CD4-positive, alpha-beta T cell (primary cell): ENCODE data around the gene PNKP. TPM values are rescaled to one million over a fixed set of nuclear protein-coding genes. Genes with fewer than 3 reads are reported as not detected.
A peak's percentile ranks its signal among the peaks of the same experiment; 100 is the strongest.
"Not testable (repeated sequence)": the region's sequence is repeated elsewhere in the genome, so short reads cannot be mapped to it uniquely, and the experiment has no call there.

Experiments used
- ATAC-seq: fragments of 200-7000 bp; cut with Tn5 transposase; one replicate; pipeline ENCODE4 v1.10.0; 2022; ENCODE audit warnings: mild to moderate bottlenecking; ENCODE audit not compliant: poor library complexity
- CTCF ChIA-PET: fragments of 350-600 bp; sonication (Branson Sonifier 250); formaldehyde crosslinking; loops from one replicate; lab custom pipeline; 2021; ENCODE audit warnings: antibody characterized with exemption, inconsistent platforms; lab: Charles Lee
- POLR2A ChIA-PET: fragments of 350-600 bp; sonication (Branson Sonifier 250); formaldehyde crosslinking; loops from one replicate; lab custom pipeline; 2021; ENCODE audit warnings: antibody characterized with exemption, inconsistent platforms; lab: Charles Lee
- DNase-seq, 14 experiments: peaks; one replicate each; pipeline ENCODE4 v3.0.0-alpha.2; 2013 to 2020; ENCODE audit warnings: mixed read lengths in 2 of 14
- H3K27ac ChIP-seq, 2 donors: one replicate each; pipeline versions ENCODE4 v1.5.1 to v1.7.0; 2013; ENCODE audit warnings: low read length in 2 of 2, low read depth in 1 of 2, mild to moderate bottlenecking in 1 of 2
- H3K27me3 ChIP-seq, 2 experiments: 1 replicate in 1 of 2; 2 replicates in 1 of 2; pipeline versions ENCODE4 v1.6.1 to v1.7.0; 2013; ENCODE audit warnings: low read length in 2 of 2, control low read depth in 1 of 2, mild to moderate bottlenecking in 1 of 2, moderate library complexity in 1 of 2; ENCODE audit not compliant: insufficient read depth in 2 of 2, control insufficient read depth in 1 of 2
- H3K36me3 ChIP-seq: one replicate; pipeline ENCODE4 v1.6.1; 2013; ENCODE audit warnings: low read length, control low read depth; ENCODE audit not compliant: insufficient read depth
- H3K4me1 ChIP-seq: one replicate; pipeline ENCODE4 v1.6.1; 2013; ENCODE audit warnings: low read length, control low read depth; ENCODE audit not compliant: insufficient read depth
- H3K4me3 ChIP-seq: one replicate; pipeline ENCODE4 v1.5.1; 2013; ENCODE audit warnings: mild to moderate bottlenecking, low read length, moderate library complexity
- H3K9me3 ChIP-seq, 2 experiments: 1 replicate in 1 of 2; 2 replicates in 1 of 2; pipeline versions ENCODE4 v1.6.1 to v1.7.0; 2013; ENCODE audit warnings: low read length in 2 of 2, mild to moderate bottlenecking in 2 of 2, control low read depth in 1 of 2, moderate library complexity in 1 of 2; ENCODE audit not compliant: control insufficient read depth in 1 of 2, insufficient read depth in 1 of 2
- H3K27ac Mint-ChIP-seq: one replicate; pipeline ENCODE4 v1.8.0; 2020; ENCODE audit warnings: mixed read lengths
- H3K27me3 Mint-ChIP-seq: one replicate; pipeline ENCODE4 v1.8.0; 2021; ENCODE audit warnings: mixed read lengths
- H3K36me3 Mint-ChIP-seq: one replicate; pipeline ENCODE4 v1.8.0; 2021; ENCODE audit warnings: low read depth, mixed read lengths
- H3K4me1 Mint-ChIP-seq: one replicate; pipeline ENCODE4 v1.8.0; 2021; ENCODE audit warnings: low read depth, mixed read lengths
- H3K4me3 Mint-ChIP-seq: one replicate; pipeline ENCODE4 v1.8.0; 2020; ENCODE audit warnings: mild to moderate bottlenecking, mixed read lengths
- H3K9me3 Mint-ChIP-seq: one replicate; pipeline ENCODE4 v1.8.0; 2020; ENCODE audit warnings: mixed read lengths
- CTCF ChIP-seq: fragments of 200-600 bp; IDR thresholded peaks from one replicate; pipeline ENCODE4 v1.8.0; 2022; ENCODE audit warnings: antibody characterized with exemption, mild to moderate bottlenecking
- intact Hi-C, 2 experiments: fragments of 100-400 bp; cut with DNase I in 1 of 2; cut with micrococcal nuclease in 1 of 2; formaldehyde crosslinking; loops; one replicate each; pipeline versions ENCODE4 v1.15.1 to v1.9.0; 2023 to 2025; cut with DNase I, micrococcal nuclease
- total RNA-seq, 174 experiments: library from RNA in 2 of 174; stranded (reverse) in 2 of 174; gene quantifications; one replicate each; pipeline ENCODE4 v1.2.3 and lab custom pipeline; 2021 to 2026

PNKP gene
- total RNA-seq, 2 experiments from 2014 or later = 96.1 to 98.1 TPM

- Mint-ChIP-seq H3K36me3 (peaks cover 30% of the 10 kb centered on the region), H3K4me3 (no peak overlapping the region), H3K27me3 (no peaks in the 10 kb centered on the region), H3K27ac (no peak overlapping the region), H3K4me1 (peaks cover 19% of the 10 kb centered on the region), H3K9me3 (no peaks in the 10 kb centered on the region)
- ChIA-PET CTCF (no interaction called here), POLR2A (no interaction called here)
- Histone ChIP-seq H3K27ac (no peak overlapping the region), H3K4me1 (peaks cover 17% of the 10 kb centered on the region), H3K9me3 (no peaks in the 10 kb centered on the region), H3K36me3 (peaks cover 43% of the 10 kb centered on the region), H3K27me3 (no peaks in the 10 kb centered on the region), H3K4me3 (no peak overlapping the region)
- TF ChIP-seq CTCF = no peak
- ATAC-seq = no peak
- DNase-seq = no peak
- intact Hi-C loops = no loop called here
Measured at GRCh38 chr19:49823472-49823871, 43.9 kb downstream of the PNKP start.

GRCh38 chr19:49820125-49820524, 47.3 kb downstream of the PNKP start:
- Mint-ChIP-seq H3K27me3 (no peaks in the 10 kb centered on the region), H3K4me3 (peak overlapping the region; percentile 66), H3K27ac (no peak overlapping the region), H3K36me3 (peaks cover 28% of the 10 kb centered on the region), H3K9me3 (no peaks in the 10 kb centered on the region), H3K4me1 (peaks cover 29% of the 10 kb centered on the region)
- DNase-seq (no peak), ATAC-seq (no peak)
- no peak for TF ChIP-seq CTCF
- H3K4me3 ChIP-seq = no peak overlapping the region
- no peaks in the 10 kb centered on the region for H3K27me3 ChIP-seq
- H3K9me3 ChIP-seq = no peaks in the 10 kb centered on the region
- ChIA-PET POLR2A (interaction anchor here (1.4 kb wide), 2 partner anchors 47 to 49 kb away, joined by 3 to 5 read pairs; no protein-coding TSS in a partner anchor), CTCF (no interaction called here)
- intact Hi-C loops = no loop called here
- peaks cover 27% of the 10 kb centered on the region for H3K4me1 ChIP-seq
- peaks cover 25% of the 10 kb centered on the region for H3K36me3 ChIP-seq
- no peak overlapping the region for H3K27ac ChIP-seq

- CTCF ChIA-PET = interaction anchor here (0.8 kb wide), 1 partner anchor 139 kb away, joined by 3 read pairs; no protein-coding TSS in a partner anchor
- H3K27me3 Mint-ChIP-seq, H3K27me3 ChIP-seq, H3K4me3 ChIP-seq, H3K9me3 Mint-ChIP-seq, ATAC-seq, H3K9me3 ChIP-seq, H3K27ac ChIP-seq, DNase-seq: not testable (repeated sequence)
- H3K4me3 Mint-ChIP-seq = peak overlapping the region; percentile 99
- H3K4me1 Mint-ChIP-seq = peaks cover 29% of the 10 kb centered on the region
- POLR2A ChIA-PET = interaction anchor here (1.2 to 2.2 kb wide), 4 partner anchors 31 to 57 kb away, joined by 3 to 14 read pairs (median 4); partner anchors contain the start of genes AKT1S1 and PTOV1
- Histone ChIP-seq H3K4me1 (peaks cover 27% of the 10 kb centered on the region), H3K36me3 (peaks cover 24% of the 10 kb centered on the region)
- H3K36me3 Mint-ChIP-seq = peaks cover 28% of the 10 kb centered on the region
- intact Hi-C loops = loop anchor here (1.0 to 10.0 kb wide), 5 partner anchors 31 to 325 kb away; partner anchors contain the start of genes ATF5 (in 1 of the 2), NUP62 (in 1 of the 2), PNKP (in 1 of the 2) and PTOV1 (in 1 of the 2)
- peak overlapping the region; percentile 99 for H3K27ac Mint-ChIP-seq
Measured at GRCh38 chr19:49819452-49820115, 47.8 kb downstream of the PNKP start.
